Measurements from ENCODE around the gene SIX5. TPM values are rescaled to one million over a fixed set of nuclear protein-coding genes. Genes with fewer than 3 reads are reported as not detected.

The SIX5 gene
- total and polyA plus RNA-seq, 9 of the 15 experiments (the other 6 are each of a cell fraction or from before 2014, with no cell fraction given): 1.4 to 17.2 (median 7.4) TPM; not detected in 2

- ChIA-PET CTCF (ENCODE audit: low intra/inter-chr PET ratio) (no interaction called here), POLR2A (interaction anchor here (1.3 to 1.6 kb wide), 2 partner anchors 13 to 34 kb away, joined by 3 to 4 read pairs; no protein-coding TSS in a partner anchor)
- ATAC-seq (no peak), DNase-seq (ENCODE audit: extremely low read depth in 1 of 4, low spot score in 3 of 4) (no peak), FAIRE-seq (no peak)
- no peaks in the 10 kb centered on the region for H3K9me3 ChIP-seq (replicated peaks; ENCODE audit: control insufficient read depth, insufficient read depth, low read depth, low read length)
- no peak overlapping the region for H3K4me2 ChIP-seq (ENCODE audit: insufficient read depth, low read length)
- H3K27me3 ChIP-seq (ENCODE audit: control insufficient read depth in 2 of 2, insufficient read depth in 2 of 2, low read length in 2 of 2): no peaks in the 10 kb centered on the region
- H3K36me3 ChIP-seq (ENCODE audit: control insufficient read depth, insufficient read depth, low read length): peaks cover 59% of the 10 kb centered on the region; the same call in 2 of the 3 replicates
- H3K4me3 ChIP-seq: no peak overlapping the region
- 95% methylated on average over 19 of the region's 21 CpGs for WGBS (ENCODE audit: insufficient coverage, low coverage, missing lambda C conversion rate)
- H2AFZ ChIP-seq (ENCODE audit: low read depth, low read length): no peak overlapping the region
- BruUV-seq (replicated peaks): no TSS peak
- intact Hi-C loops (cut with micrococcal nuclease) (no loop called here), in situ Hi-C loops (cut with MboI) (no loop called here)
- no peaks in the 10 kb centered on the region for H4K20me1 ChIP-seq (replicated peaks; ENCODE audit: control insufficient read depth, insufficient read depth, low read length)
- peaks cover 5% of the 10 kb centered on the region for H3K9me1 ChIP-seq (ENCODE audit: control insufficient read depth, insufficient read depth, low read length)
- peaks cover 9% of the 10 kb centered on the region for H3K79me2 ChIP-seq (ENCODE audit: control insufficient read depth, insufficient read depth, low read length)
- no peak overlapping the region; a peak in 1 of 4 replicates for H3K9ac ChIP-seq (ENCODE audit: insufficient read depth in 1 of 2, low read depth in 2 of 2, low read length in 2 of 2)
- peaks cover 7 to 41% of the 10 kb centered on the region in 2 experiments for H3K4me1 ChIP-seq (replicated peaks in 1 of 2; ENCODE audit: control insufficient read depth in 2 of 2, insufficient read depth in 2 of 2, low read length in 2 of 2)
- H3K27ac ChIP-seq (ENCODE audit: extremely low read depth, low read depth, low read length): no peak overlapping the region
- TF ChIP-seq PHF21A (IDR thresholded peaks at IDR 0.05; ENCODE audit: borderline replicate concordance, low read depth) (no peak), POLR2H (tag; IDR thresholded peaks at IDR 0.05; ENCODE audit: low read depth) (no peak), TOE1 (IDR thresholded peaks at IDR 0.05; ENCODE audit: borderline replicate concordance) (no peak), TOE1 (CRISPR knock-in tag; IDR thresholded peaks at IDR 0.05; ENCODE audit: borderline replicate concordance, low read depth) (no peak), CHAMP1 (IDR thresholded peaks at IDR 0.05) (no peak), RBM22 (IDR thresholded peaks at IDR 0.05; ENCODE audit: low read depth, low read length, poor library complexity, severe bottlenecking) (peak; percentile 3), DMBX1 (CRISPR knock-in tag; IDR thresholded peaks at IDR 0.05; ENCODE audit: borderline replicate concordance) (no peak), THRAP3 (IDR thresholded peaks at IDR 0.05; ENCODE audit: borderline replicate concordance) (no peak), COPS2 (conservative IDR thresholded peaks at IDR 0.05) (no peak), NFXL1 (CRISPR knock-in tag; IDR thresholded peaks at IDR 0.05) (no peak), POLR2G (IDR thresholded peaks at IDR 0.05; ENCODE audit: low read depth, low read length) (peak; percentile 46; the same call in 1 of the 2 replicates), RBFOX2 (IDR thresholded peaks at IDR 0.05; ENCODE audit: low read depth, low read length) (peak; percentile 51), ZNF124 (CRISPR knock-in tag; IDR thresholded peaks at IDR 0.05) (no peak), PATZ1 (CRISPR knock-in tag; IDR thresholded peaks at IDR 0.05; ENCODE audit: borderline replicate concordance) (no peak)
- TF ChIP-seq, protein P1, sequence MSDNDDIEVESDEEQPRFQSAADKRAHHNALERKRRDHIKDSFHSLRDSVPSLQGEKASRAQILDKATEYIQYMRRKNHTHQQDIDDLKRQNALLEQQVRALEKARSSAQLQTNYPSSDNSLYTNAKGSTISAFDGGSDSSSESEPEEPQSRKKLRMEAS (CRISPR knock-in tag; IDR thresholded peaks at IDR 0.05): no peak
- TF ChIP-seq, protein P2, sequence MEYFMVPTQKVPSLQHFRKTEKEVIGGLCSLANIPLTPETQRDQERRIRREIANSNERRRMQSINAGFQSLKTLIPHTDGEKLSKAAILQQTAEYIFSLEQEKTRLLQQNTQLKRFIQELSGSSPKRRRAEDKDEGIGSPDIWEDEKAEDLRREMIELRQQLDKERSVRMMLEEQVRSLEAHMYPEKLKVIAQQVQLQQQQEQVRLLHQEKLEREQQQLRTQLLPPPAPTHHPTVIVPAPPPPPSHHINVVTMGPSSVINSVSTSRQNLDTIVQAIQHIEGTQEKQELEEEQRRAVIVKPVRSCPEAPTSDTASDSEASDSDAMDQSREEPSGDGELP (CRISPR knock-in tag; IDR thresholded peaks at IDR 0.05; ENCODE audit: borderline replicate concordance): no peak
Measured at GRCh38 chr19:45786533-45786894, 17.5 kb upstream of the SIX5 start.
